ENCODE results near the gene TNFSF11.

DNA sequence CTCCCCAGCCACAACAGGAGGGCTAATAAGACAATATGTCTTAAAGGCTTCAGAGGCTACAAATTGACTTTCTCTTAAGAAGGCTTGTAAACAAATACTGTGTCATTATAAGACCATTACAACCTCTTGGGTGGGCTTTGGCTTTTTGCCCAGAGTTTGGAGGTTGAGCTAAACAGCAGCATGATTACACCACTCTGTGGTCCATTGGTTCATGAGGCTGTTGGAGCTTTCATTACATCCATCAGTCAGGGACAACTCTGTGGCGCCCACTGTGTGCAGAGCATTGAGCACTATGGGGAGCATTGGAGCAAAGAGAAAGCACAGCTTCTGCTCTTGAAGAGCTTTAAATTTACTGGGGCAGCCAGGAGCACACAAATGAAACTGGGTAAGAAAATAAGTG lies 75.9 kb downstream of the TNFSF11 start:
- no peak for TF ChIP-seq ZFX (IDR thresholded peaks at IDR 0.05; ENCODE audit: borderline replicate concordance)
- TF ChIP-seq, protein P1, sequence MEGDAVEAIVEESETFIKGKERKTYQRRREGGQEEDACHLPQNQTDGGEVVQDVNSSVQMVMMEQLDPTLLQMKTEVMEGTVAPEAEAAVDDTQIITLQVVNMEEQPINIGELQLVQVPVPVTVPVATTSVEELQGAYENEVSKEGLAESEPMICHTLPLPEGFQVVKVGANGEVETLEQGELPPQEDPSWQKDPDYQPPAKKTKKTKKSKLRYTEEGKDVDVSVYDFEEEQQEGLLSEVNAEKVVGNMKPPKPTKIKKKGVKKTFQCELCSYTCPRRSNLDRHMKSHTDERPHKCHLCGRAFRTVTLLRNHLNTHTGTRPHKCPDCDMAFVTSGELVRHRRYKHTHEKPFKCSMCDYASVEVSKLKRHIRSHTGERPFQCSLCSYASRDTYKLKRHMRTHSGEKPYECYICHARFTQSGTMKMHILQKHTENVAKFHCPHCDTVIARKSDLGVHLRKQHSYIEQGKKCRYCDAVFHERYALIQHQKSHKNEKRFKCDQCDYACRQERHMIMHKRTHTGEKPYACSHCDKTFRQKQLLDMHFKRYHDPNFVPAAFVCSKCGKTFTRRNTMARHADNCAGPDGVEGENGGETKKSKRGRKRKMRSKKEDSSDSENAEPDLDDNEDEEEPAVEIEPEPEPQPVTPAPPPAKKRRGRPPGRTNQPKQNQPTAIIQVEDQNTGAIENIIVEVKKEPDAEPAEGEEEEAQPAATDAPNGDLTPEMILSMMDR (IDR thresholded peaks at IDR 0.05) = no peak

Measured in 22Rv1 (cell line).